ENCODE results near the gene ACAD10. TPM values are rescaled to one million over a fixed set of nuclear protein-coding genes. Genes with fewer than 3 reads are reported as not detected.

The ACAD10 gene
- total and polyA plus RNA-seq, 10 of the 15 experiments (the other 5 are each of a cell fraction or from before 2014, with no cell fraction given), result 2.9 to 21.9 (median 17.5) TPM

DNA sequence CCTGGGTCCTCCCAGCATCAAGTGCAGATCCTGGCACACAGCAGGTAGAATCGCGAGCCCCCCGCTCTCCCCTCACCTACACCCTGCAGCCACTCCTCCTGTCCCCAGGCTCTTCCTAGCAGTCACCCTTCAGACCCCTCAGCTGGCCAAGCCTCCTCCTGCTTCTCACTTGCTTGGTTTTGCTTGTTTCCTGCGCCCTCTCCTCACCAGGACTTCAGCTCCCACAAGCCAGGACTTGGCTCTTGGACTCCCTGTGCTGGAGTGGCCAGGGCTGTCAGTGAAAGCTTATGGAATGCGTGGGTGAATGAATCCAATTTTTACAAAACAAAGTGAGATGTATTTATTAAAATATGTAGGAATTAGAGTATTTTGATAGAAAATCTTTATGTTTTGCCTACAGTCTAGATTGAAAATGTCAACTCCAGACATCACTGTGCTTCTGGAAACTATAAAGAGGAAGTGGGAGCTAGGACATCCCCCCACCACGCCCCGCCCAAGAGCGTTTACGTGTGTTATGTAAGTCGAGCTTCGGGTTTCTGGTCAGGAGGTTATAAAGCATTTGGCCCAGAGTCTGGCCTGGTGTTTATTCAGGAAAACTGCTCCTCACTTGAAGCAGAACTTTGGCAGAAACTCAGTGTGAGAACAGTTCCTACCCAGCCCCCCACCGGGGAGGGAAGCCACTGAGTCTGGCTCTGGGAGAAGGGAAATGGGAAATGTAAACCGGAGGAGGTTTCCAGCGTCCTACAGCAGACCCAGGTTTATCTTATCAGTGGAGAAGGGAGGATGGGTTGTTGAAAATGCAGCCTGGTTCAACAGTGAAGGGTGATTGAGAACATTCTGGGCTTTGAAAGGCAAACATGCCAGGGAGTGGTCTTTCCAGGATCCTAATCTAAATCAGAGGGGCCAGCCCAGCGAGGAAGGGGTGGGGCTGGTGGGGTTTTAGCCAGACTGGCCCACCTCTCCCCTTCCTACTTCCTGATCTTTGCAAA, 89.6 kb downstream of the ACAD10 start (continued):
- TF ChIP-seq, protein P1, sequence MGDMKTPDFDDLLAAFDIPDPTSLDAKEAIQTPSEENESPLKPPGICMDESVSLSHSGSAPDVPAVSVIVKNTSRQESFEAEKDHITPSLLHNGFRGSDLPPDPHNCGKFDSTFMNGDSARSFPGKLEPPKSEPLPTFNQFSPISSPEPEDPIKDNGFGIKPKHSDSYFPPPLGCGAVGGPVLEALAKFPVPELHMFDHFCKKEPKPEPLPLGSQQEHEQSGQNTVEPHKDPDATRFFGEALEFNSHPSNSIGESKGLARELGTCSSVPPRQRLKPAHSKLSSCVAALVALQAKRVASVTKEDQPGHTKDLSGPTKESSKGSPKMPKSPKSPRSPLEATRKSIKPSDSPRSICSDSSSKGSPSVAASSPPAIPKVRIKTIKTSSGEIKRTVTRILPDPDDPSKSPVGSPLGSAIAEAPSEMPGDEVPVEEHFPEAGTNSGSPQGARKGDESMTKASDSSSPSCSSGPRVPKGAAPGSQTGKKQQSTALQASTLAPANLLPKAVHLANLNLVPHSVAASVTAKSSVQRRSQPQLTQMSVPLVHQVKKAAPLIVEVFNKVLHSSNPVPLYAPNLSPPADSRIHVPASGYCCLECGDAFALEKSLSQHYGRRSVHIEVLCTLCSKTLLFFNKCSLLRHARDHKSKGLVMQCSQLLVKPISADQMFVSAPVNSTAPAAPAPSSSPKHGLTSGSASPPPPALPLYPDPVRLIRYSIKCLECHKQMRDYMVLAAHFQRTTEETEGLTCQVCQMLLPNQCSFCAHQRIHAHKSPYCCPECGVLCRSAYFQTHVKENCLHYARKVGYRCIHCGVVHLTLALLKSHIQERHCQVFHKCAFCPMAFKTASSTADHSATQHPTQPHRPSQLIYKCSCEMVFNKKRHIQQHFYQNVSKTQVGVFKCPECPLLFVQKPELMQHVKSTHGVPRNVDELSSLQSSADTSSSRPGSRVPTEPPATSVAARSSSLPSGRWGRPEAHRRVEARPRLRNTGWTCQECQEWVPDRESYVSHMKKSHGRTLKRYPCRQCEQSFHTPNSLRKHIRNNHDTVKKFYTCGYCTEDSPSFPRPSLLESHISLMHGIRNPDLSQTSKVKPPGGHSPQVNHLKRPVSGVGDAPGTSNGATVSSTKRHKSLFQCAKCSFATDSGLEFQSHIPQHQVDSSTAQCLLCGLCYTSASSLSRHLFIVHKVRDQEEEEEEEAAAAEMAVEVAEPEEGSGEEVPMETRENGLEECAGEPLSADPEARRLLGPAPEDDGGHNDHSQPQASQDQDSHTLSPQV (IDR thresholded peaks at IDR 0.05), result 0 out of 2 replicates have a peak, but pooled peaks have one; percentile 31
- no peak for TF ChIP-seq ZNF384 (IDR thresholded peaks at IDR 0.05; ENCODE audit: borderline replicate concordance, low read depth, low read length)
- no peak for TF ChIP-seq HCFC1 (IDR thresholded peaks at IDR 0.05; ENCODE audit: low read length)
- peak; percentile 50; the same call in 1 of the 2 replicates for TF ChIP-seq NFIC (IDR thresholded peaks at IDR 0.05; ENCODE audit: low read depth, low read length)
- no peak for TF ChIP-seq KLF5 (IDR thresholded peaks at IDR 0.05; ENCODE audit: partially characterized antibody)
- TF ChIP-seq, protein P2, sequence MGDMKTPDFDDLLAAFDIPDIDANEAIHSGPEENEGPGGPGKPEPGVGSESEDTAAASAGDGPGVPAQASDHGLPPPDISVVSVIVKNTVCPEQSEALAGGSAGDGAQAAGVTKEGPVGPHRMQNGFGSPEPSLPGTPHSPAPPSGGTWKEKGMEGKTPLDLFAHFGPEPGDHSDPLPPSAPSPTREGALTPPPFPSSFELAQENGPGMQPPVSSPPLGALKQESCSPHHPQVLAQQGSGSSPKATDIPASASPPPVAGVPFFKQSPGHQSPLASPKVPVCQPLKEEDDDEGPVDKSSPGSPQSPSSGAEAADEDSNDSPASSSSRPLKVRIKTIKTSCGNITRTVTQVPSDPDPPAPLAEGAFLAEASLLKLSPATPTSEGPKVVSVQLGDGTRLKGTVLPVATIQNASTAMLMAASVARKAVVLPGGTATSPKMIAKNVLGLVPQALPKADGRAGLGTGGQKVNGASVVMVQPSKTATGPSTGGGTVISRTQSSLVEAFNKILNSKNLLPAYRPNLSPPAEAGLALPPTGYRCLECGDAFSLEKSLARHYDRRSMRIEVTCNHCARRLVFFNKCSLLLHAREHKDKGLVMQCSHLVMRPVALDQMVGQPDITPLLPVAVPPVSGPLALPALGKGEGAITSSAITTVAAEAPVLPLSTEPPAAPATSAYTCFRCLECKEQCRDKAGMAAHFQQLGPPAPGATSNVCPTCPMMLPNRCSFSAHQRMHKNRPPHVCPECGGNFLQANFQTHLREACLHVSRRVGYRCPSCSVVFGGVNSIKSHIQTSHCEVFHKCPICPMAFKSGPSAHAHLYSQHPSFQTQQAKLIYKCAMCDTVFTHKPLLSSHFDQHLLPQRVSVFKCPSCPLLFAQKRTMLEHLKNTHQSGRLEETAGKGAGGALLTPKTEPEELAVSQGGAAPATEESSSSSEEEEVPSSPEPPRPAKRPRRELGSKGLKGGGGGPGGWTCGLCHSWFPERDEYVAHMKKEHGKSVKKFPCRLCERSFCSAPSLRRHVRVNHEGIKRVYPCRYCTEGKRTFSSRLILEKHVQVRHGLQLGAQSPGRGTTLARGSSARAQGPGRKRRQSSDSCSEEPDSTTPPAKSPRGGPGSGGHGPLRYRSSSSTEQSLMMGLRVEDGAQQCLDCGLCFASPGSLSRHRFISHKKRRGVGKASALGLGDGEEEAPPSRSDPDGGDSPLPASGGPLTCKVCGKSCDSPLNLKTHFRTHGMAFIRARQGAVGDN (IDR thresholded peaks at IDR 0.05), result peak; percentile 98
- TF ChIP-seq IKZF2 (IDR thresholded peaks at IDR 0.05), result peak; percentile 79 to 84
- TF ChIP-seq, protein P3, sequence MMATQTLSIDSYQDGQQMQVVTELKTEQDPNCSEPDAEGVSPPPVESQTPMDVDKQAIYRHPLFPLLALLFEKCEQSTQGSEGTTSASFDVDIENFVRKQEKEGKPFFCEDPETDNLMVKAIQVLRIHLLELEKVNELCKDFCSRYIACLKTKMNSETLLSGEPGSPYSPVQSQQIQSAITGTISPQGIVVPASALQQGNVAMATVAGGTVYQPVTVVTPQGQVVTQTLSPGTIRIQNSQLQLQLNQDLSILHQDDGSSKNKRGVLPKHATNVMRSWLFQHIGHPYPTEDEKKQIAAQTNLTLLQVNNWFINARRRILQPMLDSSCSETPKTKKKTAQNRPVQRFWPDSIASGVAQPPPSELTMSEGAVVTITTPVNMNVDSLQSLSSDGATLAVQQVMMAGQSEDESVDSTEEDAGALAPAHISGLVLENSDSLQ (IDR thresholded peaks at IDR 0.05), result peak; percentile 62
- no peak for TF ChIP-seq RAD21 (IDR thresholded peaks at IDR 0.05; ENCODE audit: insufficient read depth, low read depth, low read length)
- TF ChIP-seq, protein P4, sequence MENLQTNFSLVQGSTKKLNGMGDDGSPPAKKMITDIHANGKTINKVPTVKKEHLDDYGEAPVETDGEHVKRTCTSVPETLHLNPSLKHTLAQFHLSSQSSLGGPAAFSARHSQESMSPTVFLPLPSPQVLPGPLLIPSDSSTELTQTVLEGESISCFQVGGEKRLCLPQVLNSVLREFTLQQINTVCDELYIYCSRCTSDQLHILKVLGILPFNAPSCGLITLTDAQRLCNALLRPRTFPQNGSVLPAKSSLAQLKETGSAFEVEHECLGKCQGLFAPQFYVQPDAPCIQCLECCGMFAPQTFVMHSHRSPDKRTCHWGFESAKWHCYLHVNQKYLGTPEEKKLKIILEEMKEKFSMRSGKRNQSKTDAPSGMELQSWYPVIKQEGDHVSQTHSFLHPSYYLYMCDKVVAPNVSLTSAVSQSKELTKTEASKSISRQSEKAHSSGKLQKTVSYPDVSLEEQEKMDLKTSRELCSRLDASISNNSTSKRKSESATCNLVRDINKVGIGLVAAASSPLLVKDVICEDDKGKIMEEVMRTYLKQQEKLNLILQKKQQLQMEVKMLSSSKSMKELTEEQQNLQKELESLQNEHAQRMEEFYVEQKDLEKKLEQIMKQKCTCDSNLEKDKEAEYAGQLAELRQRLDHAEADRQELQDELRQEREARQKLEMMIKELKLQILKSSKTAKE (IDR thresholded peaks at IDR 0.05; ENCODE audit: low read depth, poor library complexity, severe bottlenecking), result peak; percentile 87
- TF ChIP-seq KDM1A (IDR thresholded peaks at IDR 0.05; ENCODE audit: borderline replicate concordance), result no peak
- no peak for TF ChIP-seq NFYA (IDR thresholded peaks at IDR 0.05; ENCODE audit: borderline replicate concordance, low read depth, low read length)
- TF ChIP-seq YY1 (IDR thresholded peaks at IDR 0.05; ENCODE audit: low read depth, low read length), result no peak
- TF ChIP-seq LARP7 (IDR thresholded peaks at IDR 0.05), result no peak
- peak; percentile 66 for TF ChIP-seq SMAD1 (IDR thresholded peaks at IDR 0.05; ENCODE audit: low read depth, partially characterized antibody)
